GM12874 (cell line): ENCODE results near the gene SESN1.
A peak's percentile ranks its signal among the peaks of the same experiment; 100 is the strongest.

Experiments
- CTCF ChIP-seq: IDR thresholded peaks from 2 replicates; pipeline ENCODE4 v1.5.1; 2011; ENCODE audit warnings: low read depth, mild to moderate bottlenecking, control low read depth, low read length, moderate library complexity; ENCODE audit not compliant: insufficient read depth

SESN1 gene

GRCh38 chr6:109076377-109076776 is 18.3 kb downstream of the SESN1 start:
- TF ChIP-seq CTCF: no peak

- no peak for TF ChIP-seq CTCF
Observed at GRCh38 chr6:109075934-109076333, 18.7 kb downstream of the SESN1 start.

- TF ChIP-seq CTCF: no peak
Observed at GRCh38 chr6:109074133-109074415, 20.6 kb downstream of the SESN1 start.

DNA sequence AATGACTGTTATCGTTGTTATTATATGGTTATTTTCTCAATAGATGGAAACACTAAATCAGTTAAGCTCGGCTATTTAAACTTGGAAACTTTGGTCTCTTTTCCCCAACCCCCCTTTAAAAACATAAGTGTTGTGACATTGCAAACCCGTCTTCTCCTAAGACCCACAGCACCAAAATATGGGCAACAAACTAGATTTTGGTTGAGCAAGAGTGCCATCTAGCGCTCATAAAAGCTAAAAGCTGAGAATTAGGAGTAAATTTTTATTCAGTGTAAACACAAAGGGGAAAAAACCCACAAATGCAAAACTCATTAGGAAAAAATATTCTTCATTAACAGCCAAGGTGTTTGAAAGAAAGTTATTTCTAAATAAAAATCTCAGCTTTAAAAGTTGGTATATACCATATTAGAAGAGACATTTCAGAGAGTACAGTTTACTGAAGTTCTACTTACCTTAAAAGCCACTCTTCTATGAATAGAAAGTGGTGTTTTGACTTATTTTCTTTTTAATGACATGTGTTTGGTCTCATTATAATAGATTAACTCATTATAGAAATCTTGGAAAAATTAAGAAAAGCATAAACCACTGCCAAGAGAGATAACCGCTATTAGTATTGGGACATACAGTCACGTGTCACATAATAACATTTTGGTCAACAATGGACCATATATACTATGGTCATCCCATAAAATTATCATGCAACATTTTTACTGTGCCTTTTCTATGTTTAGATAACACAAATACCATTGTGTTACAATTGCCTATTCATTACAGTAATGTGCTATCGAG is 21.1 kb downstream of the SESN1 start:
- TF ChIP-seq CTCF: peak; percentile 32; the same call in 1 of the 2 replicates

DNA sequence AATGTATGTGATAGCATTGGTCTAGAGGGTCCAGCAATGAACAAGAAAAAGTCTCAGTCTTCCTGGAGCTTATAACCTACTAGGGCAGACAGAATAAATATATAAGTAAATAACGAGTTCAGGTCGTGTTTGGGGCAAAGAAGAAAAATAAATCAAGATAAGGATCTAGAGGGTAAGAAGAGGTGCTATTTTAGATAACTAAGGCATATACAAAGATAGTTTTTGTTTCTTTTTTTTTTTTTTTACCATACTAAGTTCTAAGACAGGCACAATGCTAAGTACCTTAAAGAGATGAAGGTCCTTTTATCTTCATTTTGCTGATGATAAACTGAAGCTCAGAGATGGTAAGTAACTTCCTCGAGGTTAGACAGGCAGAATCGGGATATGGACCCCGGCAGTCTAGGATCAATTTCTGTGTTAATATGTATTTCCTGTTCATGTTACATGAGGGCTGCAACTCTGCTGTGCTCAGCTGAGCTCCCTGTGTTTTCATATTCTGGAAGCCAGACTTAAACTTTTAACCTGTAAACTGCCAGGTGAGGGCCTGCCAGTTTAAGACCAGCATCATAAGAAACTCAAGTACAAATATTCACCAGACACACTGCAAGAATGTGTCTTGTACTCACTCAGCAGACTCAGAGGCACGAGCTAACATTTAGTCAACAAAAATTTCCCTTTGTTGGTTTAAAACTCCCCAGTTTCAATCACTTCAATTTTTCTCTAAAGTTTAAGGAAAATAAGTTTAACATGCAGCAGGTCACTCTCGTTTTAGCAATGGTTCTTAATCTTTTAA is 23.3 kb downstream of the SESN1 start:
- TF ChIP-seq CTCF: no peak

DNA sequence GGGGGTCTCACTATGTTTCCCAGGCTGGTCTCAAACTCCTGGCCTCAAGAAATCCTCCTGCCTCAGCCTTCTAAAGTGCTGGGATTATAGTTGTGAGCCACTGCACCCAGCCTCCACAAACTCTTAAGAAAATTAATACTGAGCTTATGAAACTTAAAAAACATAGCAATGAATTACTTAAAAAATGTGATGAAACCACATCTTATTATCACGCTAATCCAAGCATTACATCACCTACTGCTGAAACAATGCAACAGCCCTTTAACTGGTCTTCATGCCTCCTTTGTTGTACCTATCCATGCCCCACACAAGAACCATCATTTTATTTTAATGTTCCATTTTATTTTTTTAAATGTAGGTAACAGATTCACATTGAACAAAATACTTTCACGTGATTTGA is 24.9 kb downstream of the SESN1 start:
- no peak for TF ChIP-seq CTCF

- no peak for TF ChIP-seq CTCF
Observed at GRCh38 chr6:109062767-109063352, 31.8 kb downstream of the SESN1 start.
